Coronary artery (tissue), 2 donors: ENCODE data around the gene SORT1.
"Not testable (repeated sequence)": the region's sequence is repeated elsewhere in the genome, so short reads cannot be mapped to it uniquely, and the experiment has no call there.

Source experiments
- DNase-seq: peaks from one replicate; pipeline ENCODE4 v3.0.0-alpha.2; 2017; ENCODE audit warnings: low spot score
- H3K27ac ChIP-seq, 2 donors: fragments of 200-600 bp; sonication (generic); one replicate each; pipeline ENCODE4 v1.5.1; 2016 to 2019
- H3K4me3 ChIP-seq: fragments of 200-600 bp; sonication (generic); 2 replicates; pipeline ENCODE4 v1.5.1; 2016; ENCODE audit warnings: mild to moderate bottlenecking, moderate library complexity
- CTCF ChIP-seq: fragments of 200-600 bp; sonication (generic); IDR thresholded peaks from one replicate; pipeline ENCODE4 v1.5.1; 2019; ENCODE audit warnings: antibody characterized with exemption

SORT1 gene

DNA sequence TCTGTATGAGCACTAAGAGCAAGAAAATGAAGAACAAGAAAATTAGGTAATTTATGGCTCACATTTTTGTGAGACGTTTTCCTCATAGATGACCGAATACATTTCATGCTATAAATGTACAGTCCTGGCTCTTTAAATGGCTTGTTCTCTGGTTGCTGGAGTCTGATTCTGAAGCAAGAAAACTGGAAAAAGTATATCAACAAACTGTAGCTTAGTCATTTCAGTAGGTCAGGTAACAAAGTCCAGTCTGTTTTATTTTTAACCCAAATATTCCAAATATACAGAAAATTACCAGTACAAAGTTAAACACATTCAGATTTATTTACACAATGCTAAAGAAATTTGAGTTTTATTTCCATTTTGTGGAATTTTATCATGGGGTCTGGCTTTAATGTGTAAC is 88.4 kb downstream of the SORT1 start:
- H3K4me3 ChIP-seq: no peak overlapping the region
- no peak for TF ChIP-seq CTCF
- DNase-seq: no peak
- no peak overlapping the region for H3K27ac ChIP-seq

GRCh38 chr1:109307274-109308021 is 90.3 kb downstream of the SORT1 start:
- Histone ChIP-seq H3K4me3 (no peak overlapping the region), H3K27ac (peak overlapping the region in 1 of 2 donors; percentile 46)
- no peak for TF ChIP-seq CTCF
- DNase-seq: no peak

DNA sequence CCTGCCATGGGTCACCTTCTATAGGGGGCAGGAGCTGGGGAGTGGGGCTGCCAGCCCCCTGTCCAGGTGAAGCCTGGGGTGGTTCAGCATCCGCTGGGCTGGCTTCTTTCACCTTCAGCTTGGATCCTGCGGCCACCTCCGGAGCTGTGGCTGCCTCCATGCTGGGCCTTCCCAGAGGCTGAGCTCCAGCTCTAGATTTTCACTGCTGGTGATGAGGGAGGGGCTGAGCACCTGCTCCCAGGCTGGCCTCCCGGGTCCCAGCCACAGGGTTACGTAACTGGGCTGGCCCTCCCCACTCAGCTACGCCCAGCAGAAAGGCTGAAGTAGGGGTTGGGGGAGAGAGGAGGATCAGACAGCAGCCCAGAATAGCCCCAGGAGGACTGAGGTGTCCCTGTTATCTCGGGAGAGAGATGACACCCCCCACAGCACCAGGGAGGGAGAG is 90.9 kb downstream of the SORT1 start, which contains the start of gene MYBPHL:
TSS of gene MYBPHL (minus strand) at position 180 of the 442 bp plus-strand sequence. CDS start at position 160, 20 bp downstream.
- no peak within 1 kb of the TSS for H3K4me3 ChIP-seq
- DNase-seq: no peak
- TF ChIP-seq CTCF: no peak
- H3K27ac ChIP-seq: peak within 1 kb of the TSS in 1 of 2 donors; percentile 46

DNA sequence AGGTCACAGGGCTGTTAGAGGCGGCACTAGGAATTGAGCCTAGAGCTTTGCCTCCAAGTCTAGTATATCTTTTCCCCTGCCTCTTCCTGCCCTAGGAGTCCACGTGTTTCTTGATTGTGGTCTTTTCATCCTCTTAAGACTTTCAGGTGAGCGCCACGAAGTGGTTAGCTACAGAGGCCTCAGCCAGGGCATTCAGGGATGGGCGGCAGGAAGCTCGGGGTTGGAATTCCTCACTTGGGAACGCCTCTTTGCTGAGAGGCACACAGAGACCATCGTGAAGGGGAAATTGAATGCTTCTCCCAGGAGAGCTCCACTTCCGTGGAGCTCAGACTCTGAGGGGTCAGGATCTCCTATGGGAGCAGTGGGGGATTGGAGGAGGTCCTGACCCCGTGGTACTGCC is 91.7 kb downstream of the SORT1 start:
- DNase-seq, H3K4me3 ChIP-seq: not testable (repeated sequence)
- H3K27ac ChIP-seq: peak overlapping the region in 1 of 2 donors; percentile 46

DNA sequence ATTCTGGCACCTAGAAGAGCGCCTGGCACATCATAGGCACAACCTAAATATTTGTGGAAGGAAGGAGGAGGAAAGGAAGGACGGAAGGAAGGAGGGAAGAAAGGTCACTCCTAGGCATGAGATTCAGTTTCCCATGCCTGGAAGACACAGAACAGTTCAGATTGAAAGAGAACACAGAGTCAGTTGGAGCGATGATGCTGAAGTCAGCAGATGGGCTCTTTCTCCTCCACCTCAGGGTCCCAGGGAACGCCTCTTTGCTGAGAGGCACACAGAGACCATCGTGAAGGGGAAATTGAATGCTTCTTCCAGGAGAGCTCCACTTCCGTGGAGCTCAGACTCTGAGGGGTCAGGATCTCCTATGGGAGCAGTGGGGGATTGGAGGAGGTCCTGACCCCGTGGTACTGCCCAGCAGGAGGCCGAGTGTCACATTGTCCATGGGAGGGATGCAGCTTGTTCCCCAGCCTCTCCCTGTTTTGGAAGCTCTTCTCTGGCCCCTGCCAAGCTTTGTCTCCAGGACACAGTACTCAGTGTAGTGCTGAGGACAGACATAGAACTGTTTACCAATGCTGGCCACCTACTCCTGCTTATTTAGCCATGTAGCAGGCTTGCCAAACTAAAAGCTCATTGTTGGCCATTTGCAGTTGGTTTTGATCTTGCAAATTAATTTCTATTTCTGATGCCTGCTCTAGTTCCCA is 93.3 kb downstream of the SORT1 start:
- no peak overlapping the region for H3K4me3 ChIP-seq
- peak overlapping the region in 1 of 2 donors; percentile 12 for H3K27ac ChIP-seq
- no peak for TF ChIP-seq CTCF
- DNase-seq: no peak

DNA sequence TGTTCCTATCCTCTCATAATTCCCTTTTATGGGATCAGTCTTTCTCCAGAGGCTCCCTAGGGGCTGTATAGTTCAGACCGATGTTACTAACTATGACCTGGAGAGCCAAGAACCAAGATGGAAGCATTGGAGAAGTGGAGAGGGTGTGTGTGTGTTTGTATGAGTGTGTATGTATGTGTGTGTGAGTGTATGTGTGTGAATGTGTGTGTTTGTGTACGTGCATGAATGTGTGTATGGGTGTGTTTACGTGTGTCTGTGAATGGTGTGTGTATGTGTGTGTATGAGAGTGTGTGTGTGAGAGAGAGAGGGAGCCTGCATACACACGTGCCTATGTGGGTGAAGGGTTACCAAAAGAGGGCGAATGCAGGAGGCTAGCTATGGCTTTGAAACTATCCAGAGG is 95.8 kb downstream of the SORT1 start:
- Histone ChIP-seq H3K4me3 (no peak overlapping the region), H3K27ac (no peak overlapping the region)
- no peak for DNase-seq
- no peak for TF ChIP-seq CTCF

- DNase-seq: no peak
- no peak for TF ChIP-seq CTCF
- Histone ChIP-seq H3K4me3 (no peak overlapping the region), H3K27ac (no peak overlapping the region)
These were observed 97.0 kb downstream of the SORT1 start for GRCh38 chr1:109300650-109301151.
